Activated T-cell treated with anti-CD3 and anti-CD28 coated beads, Interleukin-2, amount 50 U/mL, for 4 hours (primary cell): Measurements from ENCODE around the gene RALB. TPM values are rescaled to one million over a fixed set of nuclear protein-coding genes. Genes with fewer than 3 reads are reported as not detected.

Experiments
- total RNA-seq, 3 donors: library from RNA; stranded (reverse); gene quantifications; one replicate each; pipeline ENCODE4 v1.2.1, GENCODE V29; 2021

RALB gene
- total RNA-seq, 3 donors from 2014 or later, result 9.2 to 17.5 (median 13.0) TPM

Other genes with a start within 250 kb of the RALB start
- gene EPB41L5, start 239.8 kb upstream of the RALB start, total RNA-seq, result 1 to 10 TPM; 2.7 to 3.1 (median 2.8) TPM
- 10 to 100 TPM; 35.0 to 38.4 (median 36.3) TPM for gene TMEM185B, start 29.5 kb upstream of the RALB start, total RNA-seq
- under 1 TPM in 2 of 3 donors, not detected in 1; 0.11 to 0.16 TPM for gene INHBB, start 93.3 kb downstream of the RALB start, total RNA-seq